WTC11 (cell line): Measurements from ENCODE around the gene FERMT2. TPM values are rescaled to one million over a fixed set of nuclear protein-coding genes. Genes with fewer than 3 reads are reported as not detected.

Source experiments
- ATAC-seq: fragments of 200-7000 bp; cut with Tn5 transposase; 2 replicates; pipeline ENCODE4 v1.10.0; 2021; ENCODE audit warnings: mild to moderate bottlenecking, moderate library complexity
- CTCF ChIA-PET: fragments of 300-600 bp; sonication (Branson Sonifier 250); formaldehyde crosslinking; loops from one replicate; lab custom pipeline; 2021; ENCODE audit warnings: antibody characterized with exemption; lab: Charles Lee
- POLR2A ChIA-PET: fragments of 350-600 bp; sonication (Branson Sonifier 250); formaldehyde crosslinking; loops from one replicate; lab custom pipeline; 2021; ENCODE audit warnings: antibody characterized with exemption; lab: Charles Lee
- DNase-seq: peaks from one replicate; pipeline ENCODE4 v3.0.0; 2021; ENCODE audit warnings: low spot score
- H3K27ac Mint-ChIP-seq: 2 replicates; pipeline ENCODE4 v1.8.0; 2021; ENCODE audit warnings: mixed read lengths
- H3K27me3 Mint-ChIP-seq: 2 replicates; pipeline ENCODE4 v1.8.0; 2021; ENCODE audit warnings: low read depth, mild to moderate bottlenecking, moderate library complexity, mixed read lengths
- H3K36me3 Mint-ChIP-seq: 2 replicates; pipeline ENCODE4 v1.8.0; 2021; ENCODE audit warnings: mixed read lengths
- H3K4me1 Mint-ChIP-seq: 2 replicates; pipeline ENCODE4 v1.8.0; 2022; ENCODE audit warnings: mixed read lengths
- H3K4me3 Mint-ChIP-seq: 2 replicates; pipeline ENCODE4 v1.8.0; 2021; ENCODE audit warnings: mild to moderate bottlenecking, moderate library complexity, mixed read lengths
- H3K9me3 Mint-ChIP-seq: 2 replicates; pipeline ENCODE4 v1.8.0; 2021; ENCODE audit warnings: mixed read lengths
- ATF2 ChIP-seq: sonication (generic); formaldehyde crosslinking; IDR thresholded peaks from 2 replicates; pipeline ENCODE4 v1.8.1; 2022; ENCODE audit warnings: low read depth, missing genetic modification reagents, borderline replicate concordance
- CBFB ChIP-seq: sonication (generic); formaldehyde crosslinking; IDR thresholded peaks from 2 replicates; pipeline ENCODE4 v1.8.1; 2022; ENCODE audit warnings: mild to moderate bottlenecking, low read depth, missing genetic modification reagents
- CTCF ChIP-seq: fragments of 200-600 bp; IDR thresholded peaks from 2 replicates; pipeline ENCODE4 v1.8.0; 2022; ENCODE audit warnings: antibody characterized with exemption
- FOXP1 ChIP-seq: sonication (generic); formaldehyde crosslinking; IDR thresholded peaks from 2 replicates; pipeline ENCODE4 v1.8.0; 2022; ENCODE audit warnings: missing genetic modification reagents, mild to moderate bottlenecking, moderate library complexity, borderline replicate concordance
- HMGXB4 ChIP-seq: sonication (generic); formaldehyde crosslinking; IDR thresholded peaks from 2 replicates; pipeline ENCODE4 v1.8.1; 2023; ENCODE audit warnings: mild to moderate bottlenecking, moderate library complexity, missing genetic modification reagents
- JUN ChIP-seq: sonication (generic); formaldehyde crosslinking; IDR thresholded peaks from 2 replicates; pipeline ENCODE4 v1.8.0; 2023; ENCODE audit warnings: mild to moderate bottlenecking, missing genetic modification reagents
- MYBL2 ChIP-seq: sonication (generic); formaldehyde crosslinking; IDR thresholded peaks from 2 replicates; pipeline ENCODE4 v1.8.1; 2023; ENCODE audit warnings: mild to moderate bottlenecking, moderate library complexity, missing genetic modification reagents
- RORB ChIP-seq: fragments of 250-450 bp; sonication (Bioruptor Pico); IDR thresholded peaks from 2 replicates; pipeline ENCODE4 v1.9.0; 2021; ENCODE audit warnings: mild to moderate bottlenecking
- SP1 ChIP-seq: sonication (generic); formaldehyde crosslinking; conservative IDR thresholded peaks from 2 replicates; pipeline ENCODE4 v1.8.1; 2022; ENCODE audit warnings: missing genetic modification reagents
- TP53 ChIP-seq: sonication (generic); formaldehyde crosslinking; IDR thresholded peaks from 2 replicates; pipeline ENCODE4 v1.8.1; 2023; ENCODE audit warnings: mild to moderate bottlenecking, missing genetic modification reagents
- ZNF232 ChIP-seq: sonication (generic); formaldehyde crosslinking; IDR thresholded peaks from 2 replicates; pipeline ENCODE4 v1.8.0; 2022; ENCODE audit warnings: mild to moderate bottlenecking, missing genetic modification reagents
- ZNF263 ChIP-seq: sonication (generic); formaldehyde crosslinking; IDR thresholded peaks from 2 replicates; pipeline ENCODE4 v1.8.1; 2022; ENCODE audit warnings: low read depth, mild to moderate bottlenecking, moderate library complexity, missing genetic modification reagents
- ZNF281 ChIP-seq: sonication (generic); formaldehyde crosslinking; IDR thresholded peaks from 2 replicates; pipeline ENCODE4 v1.8.0; 2023; ENCODE audit warnings: mild to moderate bottlenecking, missing genetic modification reagents
- total RNA-seq: library from RNA; stranded (reverse); gene quantifications from 3 replicates; pipeline ENCODE4 v1.2.3, GENCODE V29; 2021

The FERMT2 gene
- total RNA-seq, 1 experiment from 2014 or later, result 92.8 TPM

- peaks cover 47% of the 10 kb centered on the region for H3K4me1 Mint-ChIP-seq
- no peak for DNase-seq
- H3K27ac Mint-ChIP-seq, result peak overlapping the region; percentile 40; the same call in 1 of the 2 replicates
- no peaks in the 10 kb centered on the region for H3K27me3 Mint-ChIP-seq
- ATAC-seq, result no peak
- no peak overlapping the region for H3K4me3 Mint-ChIP-seq
- H3K9me3 Mint-ChIP-seq, result no peaks in the 10 kb centered on the region
- no peak for TF ChIP-seq ZNF263 (CRISPR knock-in tag)
- no peak for TF ChIP-seq CTCF
- TF ChIP-seq MYBL2 (CRISPR knock-in tag), result no peak
- no peak for TF ChIP-seq ATF2 (CRISPR knock-in tag)
- CTCF ChIA-PET, result no interaction called here
- no peaks in the 10 kb centered on the region for H3K36me3 Mint-ChIP-seq
- POLR2A ChIA-PET, result interaction anchor here (0.5 kb wide), 1 partner anchor 73 kb away, joined by 4 read pairs; no protein-coding TSS in a partner anchor
Observed at GRCh38 chr14:52934762-52935161, 16.1 kb downstream of the FERMT2 start.

GRCh38 chr14:52929192-52929807 is 21.6 kb downstream of the FERMT2 start:
- H3K4me1 Mint-ChIP-seq, result peaks cover 57% of the 10 kb centered on the region
- ATAC-seq, result peak; percentile 49
- no peak overlapping the region for H3K4me3 Mint-ChIP-seq
- TF ChIP-seq CBFB (CRISPR knock-in tag) (no peak), ZNF281 (CRISPR knock-in tag) (no peak), RORB (no peak), JUN (CRISPR knock-in tag) (no peak), FOXP1 (CRISPR knock-in tag) (no peak), SP1 (CRISPR knock-in tag) (no peak)
- H3K9me3 Mint-ChIP-seq, result no peaks in the 10 kb centered on the region
- no peaks in the 10 kb centered on the region for H3K27me3 Mint-ChIP-seq
- POLR2A ChIA-PET, result no interaction called here
- CTCF ChIA-PET, result no interaction called here
- H3K27ac Mint-ChIP-seq, result 0 out of 2 replicates have a peak overlapping the region, but pooled peaks have one; percentile 27
- no peak for DNase-seq
- no peaks in the 10 kb centered on the region for H3K36me3 Mint-ChIP-seq

GRCh38 chr14:52926953-52927352 is 23.9 kb downstream of the FERMT2 start:
- ATAC-seq, result no peak
- Mint-ChIP-seq H3K4me1 (peaks cover 70% of the 10 kb centered on the region), H3K27me3 (no peaks in the 10 kb centered on the region), H3K4me3 (no peak overlapping the region), H3K9me3 (no peaks in the 10 kb centered on the region), H3K27ac (peak overlapping the region; percentile 79; the same call in 1 of the 2 replicates)
- ChIA-PET POLR2A (no interaction called here), CTCF (no interaction called here)
- DNase-seq, result no peak
- TF ChIP-seq TP53 (CRISPR knock-in tag) (no peak), HMGXB4 (CRISPR knock-in tag) (no peak), ZNF232 (no peak)
- TF ChIP-seq, all 79 proteins: peak for 0
- H3K36me3 Mint-ChIP-seq, result no peaks in the 10 kb centered on the region
